ENCODE results near the gene CCDC12. TPM values are rescaled to one million over a fixed set of nuclear protein-coding genes. Genes with fewer than 3 reads are reported as not detected.

Gene CCDC12
- total and polyA plus RNA-seq, 9 of the 15 experiments (the other 6 are each of a cell fraction or from before 2014, with no cell fraction given), result 8.9 to 201 (median 86.9) TPM

- TF ChIP-seq, protein P1, sequence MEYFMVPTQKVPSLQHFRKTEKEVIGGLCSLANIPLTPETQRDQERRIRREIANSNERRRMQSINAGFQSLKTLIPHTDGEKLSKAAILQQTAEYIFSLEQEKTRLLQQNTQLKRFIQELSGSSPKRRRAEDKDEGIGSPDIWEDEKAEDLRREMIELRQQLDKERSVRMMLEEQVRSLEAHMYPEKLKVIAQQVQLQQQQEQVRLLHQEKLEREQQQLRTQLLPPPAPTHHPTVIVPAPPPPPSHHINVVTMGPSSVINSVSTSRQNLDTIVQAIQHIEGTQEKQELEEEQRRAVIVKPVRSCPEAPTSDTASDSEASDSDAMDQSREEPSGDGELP (CRISPR knock-in tag; IDR thresholded peaks at IDR 0.05; ENCODE audit: borderline replicate concordance), result peak; percentile 89
- TF ChIP-seq CUX1 (CRISPR knock-in tag; IDR thresholded peaks at IDR 0.05) (no peak), HNRNPUL1 (IDR thresholded peaks at IDR 0.05; ENCODE audit: low read length) (peak; percentile 57; the same call in 1 of the 2 replicates), KLF16 (IDR thresholded peaks at IDR 0.05) (peak; percentile 29; the same call in 1 of the 2 replicates), ATF7 (IDR thresholded peaks at IDR 0.05) (peak; percentile 42; the same call in 1 of the 2 replicates), PURB (CRISPR knock-in tag; IDR thresholded peaks at IDR 0.05; ENCODE audit: low read depth) (no peak), ELK1 (CRISPR knock-in tag; IDR thresholded peaks at IDR 0.05) (no peak), ZFP36 (IDR thresholded peaks at IDR 0.05; ENCODE audit: low read depth, low read length, partially characterized antibody) (peak; percentile 14), FOXK2 (conservative IDR thresholded peaks at IDR 0.05 in 1 of 2, IDR thresholded peaks at IDR 0.05 in 1 of 2; ENCODE audit: low read depth in 2 of 2) (peak; percentile 78 to 85), ZNF507 (tag; conservative IDR thresholded peaks at IDR 0.05) (no peak), ELF2 (CRISPR knock-in tag; IDR thresholded peaks at IDR 0.05) (no peak), ZNF133 (CRISPR knock-in tag; IDR thresholded peaks at IDR 0.05) (no peak), CREM (IDR thresholded peaks at IDR 0.05; ENCODE audit: low read depth) (peak; percentile 50)
- TF ChIP-seq, protein P2, sequence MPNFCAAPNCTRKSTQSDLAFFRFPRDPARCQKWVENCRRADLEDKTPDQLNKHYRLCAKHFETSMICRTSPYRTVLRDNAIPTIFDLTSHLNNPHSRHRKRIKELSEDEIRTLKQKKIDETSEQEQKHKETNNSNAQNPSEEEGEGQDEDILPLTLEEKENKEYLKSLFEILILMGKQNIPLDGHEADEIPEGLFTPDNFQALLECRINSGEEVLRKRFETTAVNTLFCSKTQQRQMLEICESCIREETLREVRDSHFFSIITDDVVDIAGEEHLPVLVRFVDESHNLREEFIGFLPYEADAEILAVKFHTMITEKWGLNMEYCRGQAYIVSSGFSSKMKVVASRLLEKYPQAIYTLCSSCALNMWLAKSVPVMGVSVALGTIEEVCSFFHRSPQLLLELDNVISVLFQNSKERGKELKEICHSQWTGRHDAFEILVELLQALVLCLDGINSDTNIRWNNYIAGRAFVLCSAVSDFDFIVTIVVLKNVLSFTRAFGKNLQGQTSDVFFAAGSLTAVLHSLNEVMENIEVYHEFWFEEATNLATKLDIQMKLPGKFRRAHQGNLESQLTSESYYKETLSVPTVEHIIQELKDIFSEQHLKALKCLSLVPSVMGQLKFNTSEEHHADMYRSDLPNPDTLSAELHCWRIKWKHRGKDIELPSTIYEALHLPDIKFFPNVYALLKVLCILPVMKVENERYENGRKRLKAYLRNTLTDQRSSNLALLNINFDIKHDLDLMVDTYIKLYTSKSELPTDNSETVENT (CRISPR knock-in tag; IDR thresholded peaks at IDR 0.05), result no peak
These were observed 66.9 kb downstream of the CCDC12 start (continued) for GRCh38 chr3:46909535-46910161.
